ENCODE results near the gene ALPL. TPM values are rescaled to one million over a fixed set of nuclear protein-coding genes. Genes with fewer than 3 reads are reported as not detected.

Gene ALPL
- total RNA-seq, 1 experiment from 2014 or later, result 84.8 TPM

GRCh38 chr1:21550097-21550496 is 40.9 kb downstream of the ALPL start:
- Histone ChIP-seq H3K27ac (ENCODE audit: insufficient read length, low read depth, low read length) (no peak overlapping the region), H3K27me3 (ENCODE audit: insufficient read depth, low read length) (no peaks in the 10 kb centered on the region), H4K8ac (replicated peaks; ENCODE audit: insufficient read length, low read depth, low read length) (no peak overlapping the region), H3K9me3 (ENCODE audit: control insufficient read depth, low read depth, low read length) (no peaks in the 10 kb centered on the region), H2BK120ac (ENCODE audit: low read depth, low read length, poor library complexity, severe bottlenecking) (no peak overlapping the region), H3K79me1 (ENCODE audit: insufficient read depth, low read depth, low read length, poor library complexity, severe bottlenecking) (no peaks in the 10 kb centered on the region), H4K20me1 (ENCODE audit: control insufficient read depth, insufficient read depth, insufficient read length) (no peaks in the 10 kb centered on the region), H2AFZ (ENCODE audit: low read length) (no peak overlapping the region), H3K14ac (ENCODE audit: insufficient read depth, low read length) (no peak overlapping the region), H3T11ph (ENCODE audit: low read length) (no peak overlapping the region), H2BK5ac (ENCODE audit: insufficient read length, low read length) (no peak overlapping the region), H3K23ac (ENCODE audit: insufficient read length, low read depth, low read length) (no peak overlapping the region), H2BK12ac (ENCODE audit: insufficient read length, low read depth, low read length) (no peak overlapping the region), H2BK20ac (ENCODE audit: low read depth, low read length, poor library complexity, severe bottlenecking) (no peak overlapping the region), H3K4me2 (ENCODE audit: insufficient read depth, insufficient read length, low read length) (no peak overlapping the region), H2AK5ac (ENCODE audit: insufficient read length, low read length) (no peak overlapping the region), H3K79me2 (ENCODE audit: insufficient read depth, low read length) (no peaks in the 10 kb centered on the region), H3K4ac (ENCODE audit: low read depth, low read length) (no peak overlapping the region), H4K5ac (ENCODE audit: insufficient read length, low read depth, low read length) (no peak overlapping the region), H3K4me1 (ENCODE audit: insufficient read depth, low read length) (peaks cover 2% of the 10 kb centered on the region; the same call in 1 of the 2 replicates), H3K23me2 (ENCODE audit: insufficient read length, low read depth, low read length, poor library complexity, severe bottlenecking) (no peaks in the 10 kb centered on the region), H2BK15ac (ENCODE audit: low read depth, low read length) (no peak overlapping the region), H3K56ac (ENCODE audit: insufficient read length, low read depth, low read length) (no peak overlapping the region), H4K91ac (ENCODE audit: insufficient read length, low read depth, low read length) (no peak overlapping the region), H3K9ac (ENCODE audit: extremely low read depth, insufficient read length, low read length) (no peak overlapping the region), H3K18ac (ENCODE audit: insufficient read length, low read depth, low read length) (no peak overlapping the region)
- no peak overlapping the region; a peak in 2 of 7 replicates for H3K27ac Mint-ChIP-seq
- no CpG with 5 or more reads among the region's 5 CpGs for WGBS (ENCODE audit: extremely low coverage, insufficient read length, low lambda C conversion rate)
- DNase-seq, result no peak
- no peaks in the 10 kb centered on the region for H3K9me3 Mint-ChIP-seq
- H3K4me1 Mint-ChIP-seq, result peaks cover 34 to 40% of the 10 kb centered on the region in 2 experiments
- peaks cover 0 to 5% (median 0%) of the 10 kb centered on the region in 3 experiments; a peak in 4 of 7 replicates for H3K36me3 Mint-ChIP-seq (ENCODE audit: insufficient read depth in 1 of 3, low read depth in 3 of 3)
- no peak overlapping the region for H3K4me3 Mint-ChIP-seq
- no peak for TF ChIP-seq CTCF (conservative IDR thresholded peaks at IDR 0.05)
- H3K27me3 Mint-ChIP-seq (ENCODE audit: low read depth), result no peaks in the 10 kb centered on the region
